GM23338 (cell line): ENCODE data around the gene ANKRD50. TPM values are rescaled to one million over a fixed set of nuclear protein-coding genes. Genes with fewer than 3 reads are reported as not detected.

Experiments used
- ATAC-seq: fragments of 200-7000 bp; cut with Tn5 transposase; 3 replicates; pipeline ENCODE4 v1.9.1; 2020
- DNase-seq: peaks from one replicate; pipeline ENCODE4 v3.0.0-alpha.2; 2015; ENCODE audit warnings: low spot score
- H2AFZ ChIP-seq: fragments of 200-600 bp; sonication (generic); 2 replicates; pipeline ENCODE4 v1.8.0; 2016; ENCODE audit warnings: antibody characterized with exemption, mild to moderate bottlenecking, moderate library complexity
- H3F3A ChIP-seq: fragments of 200-600 bp; sonication (generic); replicated peaks from 2 replicates; pipeline ENCODE4 v1.8.0; 2017; ENCODE audit warnings: antibody characterized with exemption, mixed run types, low read depth
- H3K27ac ChIP-seq: fragments of 200-600 bp; sonication (generic); 2 replicates; pipeline ENCODE4 v1.6.1; 2016; ENCODE audit warnings: low read depth
- H3K27me3 ChIP-seq: fragments of 200-600 bp; sonication (generic); 2 replicates; pipeline ENCODE4 v1.8.0; 2016; ENCODE audit warnings: mild to moderate bottlenecking, mixed run types, moderate library complexity; ENCODE audit not compliant: insufficient read depth
- H3K36me3 ChIP-seq: fragments of 200-600 bp; sonication (generic); 2 replicates; pipeline ENCODE4 v1.8.0; 2016; ENCODE audit warnings: mild to moderate bottlenecking; ENCODE audit not compliant: insufficient read depth
- H3K4me1 ChIP-seq: fragments of 200-600 bp; sonication (generic); 2 replicates; pipeline ENCODE4 v1.8.0; 2016; ENCODE audit warnings: mild to moderate bottlenecking, moderate library complexity; ENCODE audit not compliant: insufficient read depth
- H3K4me2 ChIP-seq: fragments of 200-600 bp; sonication (generic); 2 replicates; pipeline ENCODE4 v1.7.1; 2017; ENCODE audit warnings: mixed run types
- H3K4me3 ChIP-seq: fragments of 200-600 bp; sonication (generic); 2 replicates; pipeline ENCODE4 v1.6.1; 2016; ENCODE audit warnings: mixed run types
- H3K79me2 ChIP-seq: fragments of 200-600 bp; sonication (generic); replicated peaks from 2 replicates; pipeline ENCODE4 v1.8.0; 2017; ENCODE audit warnings: mild to moderate bottlenecking; ENCODE audit not compliant: insufficient read depth
- H3K9me2 ChIP-seq: fragments of 200-600 bp; sonication (generic); 2 replicates; pipeline ENCODE4 v1.8.0; 2017; ENCODE audit not compliant: insufficient read depth
- H4K20me1 ChIP-seq: fragments of 200-600 bp; sonication (generic); replicated peaks from 2 replicates; pipeline ENCODE4 v1.8.0; 2017; ENCODE audit warnings: mild to moderate bottlenecking; ENCODE audit not compliant: insufficient read depth
- H3K27ac Mint-ChIP-seq: 2 replicates; pipeline ENCODE4 v1.8.0; 2020; ENCODE audit warnings: inconsistent platforms, mild to moderate bottlenecking, moderate library complexity, mixed read lengths
- H3K27me3 Mint-ChIP-seq: 3 replicates; pipeline ENCODE4 v1.8.0; 2022; ENCODE audit warnings: low read depth, mild to moderate bottlenecking, moderate library complexity, mixed read lengths, inconsistent platforms; ENCODE audit not compliant: insufficient read depth, poor library complexity
- H3K36me3 Mint-ChIP-seq: 3 replicates; pipeline ENCODE4 v1.8.0; 2021; ENCODE audit warnings: low read depth, mild to moderate bottlenecking, inconsistent platforms, moderate library complexity, mixed read lengths
- H3K4me1 Mint-ChIP-seq: 3 replicates; pipeline ENCODE4 v1.8.0; 2020; ENCODE audit warnings: mild to moderate bottlenecking, inconsistent platforms, mixed read lengths
- H3K4me3 Mint-ChIP-seq: 3 replicates; pipeline ENCODE4 v1.8.0; 2021; ENCODE audit warnings: moderate library complexity, mild to moderate bottlenecking, inconsistent platforms, mixed read lengths
- H3K9me3 Mint-ChIP-seq: 3 replicates; pipeline ENCODE4 v1.8.0; 2020; ENCODE audit warnings: moderate library complexity, mild to moderate bottlenecking, inconsistent platforms, mixed read lengths
- CREB1 ChIP-seq: fragments of 250-450 bp; sonication (Bioruptor Pico); IDR thresholded peaks from 2 replicates; pipeline ENCODE4 v1.5.0; 2020; ENCODE audit warnings: low read depth, mild to moderate bottlenecking, moderate library complexity
- CTCF ChIP-seq, 2 experiments: fragments of 200-600 bp in 1 of 2; sonication (generic) in 1 of 2; conservative IDR thresholded peaks; 2 replicates each; pipeline versions ENCODE4 v1.5.1 to v1.6.1; 2016 to 2017; ENCODE audit warnings: antibody characterized with exemption in 2 of 2, low read depth in 2 of 2, mild to moderate bottlenecking in 2 of 2, moderate library complexity in 1 of 2
- ETS1 ChIP-seq: IDR thresholded peaks from 2 replicates; pipeline ENCODE4 v1.6.1; 2016; ENCODE audit warnings: antibody characterized with exemption
- EZH2 ChIP-seq: fragments of 200-600 bp; sonication (generic); IDR thresholded peaks from one replicate; pipeline ENCODE4 v1.8.0; 2017; ENCODE audit warnings: antibody characterized with exemption, mild to moderate bottlenecking, low read depth; ENCODE audit not compliant: unreplicated experiment
- EZH2phosphoT487 ChIP-seq: fragments of 200-600 bp; sonication (generic); IDR thresholded peaks from one replicate; pipeline ENCODE4 v1.8.1; 2018; ENCODE audit warnings: antibody characterized with exemption; ENCODE audit not compliant: unreplicated experiment
- JUNB ChIP-seq: IDR thresholded peaks from one replicate; pipeline ENCODE4 v1.6.1; 2016; ENCODE audit warnings: antibody characterized with exemption; ENCODE audit not compliant: unreplicated experiment
- NANOG ChIP-seq: IDR thresholded peaks from 2 replicates; pipeline ENCODE4 v1.6.1; 2016; ENCODE audit warnings: antibody characterized with exemption, borderline replicate concordance
- POLR2AphosphoS5 ChIP-seq: IDR thresholded peaks from 2 replicates; pipeline ENCODE4 v1.6.1; 2016; ENCODE audit warnings: antibody characterized with exemption, low read depth
- REST ChIP-seq: IDR thresholded peaks from one replicate; pipeline ENCODE4 v1.6.1; 2018; ENCODE audit warnings: antibody characterized with exemption; ENCODE audit not compliant: unreplicated experiment
- STAT1 ChIP-seq: IDR thresholded peaks from one replicate; pipeline ENCODE4 v1.6.1; 2016; ENCODE audit warnings: antibody characterized with exemption; ENCODE audit not compliant: unreplicated experiment
- ZNF114 ChIP-seq: fragments of 250-450 bp; sonication (Bioruptor Pico); IDR thresholded peaks from 2 replicates; pipeline ENCODE4 v1.5.0; 2020; ENCODE audit warnings: mild to moderate bottlenecking, moderate library complexity
- ZNF331 ChIP-seq: fragments of 250-450 bp; sonication (Bioruptor Pico); IDR thresholded peaks from 2 replicates; pipeline ENCODE4 v1.5.0; 2020; ENCODE audit warnings: low read depth, mild to moderate bottlenecking, moderate library complexity
- ZNF462 ChIP-seq: fragments of 250-450 bp; sonication (Bioruptor Pico); IDR thresholded peaks from 2 replicates; pipeline ENCODE4 v1.5.0; 2020; ENCODE audit warnings: mild to moderate bottlenecking, moderate library complexity
- polyA plus RNA-seq: library from polyadenylated mRNA; unstranded; fragments of >200 nt; fragmentation: Nextera tagmentation; extraction: Ambion mirVana; gene quantifications from 2 replicates; pipeline ENCODE4 v1.2.1, GENCODE V29; 2016
- total RNA-seq: library from RNA; depleted of rRNA; stranded (reverse); fragments of >200 nt; shearing (Covaris generic); gene quantifications from 2 replicates; pipeline ENCODE4 v1.2.3, GENCODE V29; 2014

The ANKRD50 gene
- total and polyA plus RNA-seq, 2 experiments from 2014 or later = 5.9 to 27.6 TPM

- Histone ChIP-seq H3K79me2 (no peaks in the 10 kb centered on the region), H3K4me2 (no peak overlapping the region), H3K4me3 (no peak overlapping the region), H3K36me3 (no peaks in the 10 kb centered on the region), H2AFZ (no peak overlapping the region), H4K20me1 (no peaks in the 10 kb centered on the region), H3F3A (no peaks in the 10 kb centered on the region), H3K9me2 (no peaks in the 10 kb centered on the region), H3K4me1 (peaks cover 23% of the 10 kb centered on the region), H3K27me3 (no peaks in the 10 kb centered on the region), H3K27ac (no peak overlapping the region)
- peaks cover 3% of the 10 kb centered on the region for H3K27me3 Mint-ChIP-seq
- peaks cover 30% of the 10 kb centered on the region for H3K4me1 Mint-ChIP-seq
- no peaks in the 10 kb centered on the region for H3K9me3 Mint-ChIP-seq
- no peak overlapping the region for H3K4me3 Mint-ChIP-seq
- ATAC-seq (no peak), DNase-seq (no peak)
- TF ChIP-seq CREB1 (CRISPR knock-in tag) = no peak
- no peak for TF ChIP-seq STAT1
- TF ChIP-seq JUNB = no peak
- no peak for TF ChIP-seq EZH2phosphoT487
- no peak for TF ChIP-seq ETS1
- TF ChIP-seq CTCF (conservative IDR thresholded peaks at IDR 0.05; ENCODE audit: low read depth in 2 of 2) = no peak
- no peak for TF ChIP-seq NANOG
- no peak for TF ChIP-seq POLR2AphosphoS5
- TF ChIP-seq ZNF114 = no peak
- TF ChIP-seq EZH2 = no peak
- no peak for TF ChIP-seq ZNF462 (CRISPR knock-in tag)
- no peak for TF ChIP-seq ZNF331 (CRISPR knock-in tag)
- TF ChIP-seq REST = no peak
- no peak overlapping the region for H3K27ac Mint-ChIP-seq
- H3K36me3 Mint-ChIP-seq = peaks cover 3% of the 10 kb centered on the region; the same call in 1 of the 3 replicates
These were observed 24.0 kb upstream of the ANKRD50 start for GRCh38 chr4:124736526-124736925.
